Measurements from ENCODE around the gene ELP6. TPM values are rescaled to one million over a fixed set of nuclear protein-coding genes. Genes with fewer than 3 reads are reported as not detected.

Gene ELP6
- polyA plus RNA-seq, 1 of the 3 experiments (the other 2 are of a cell fraction) = 79.8 TPM

- 10% methylated on average over 29 of the region's 88 CpGs for WGBS (ENCODE audit: low lambda C conversion rate)
- peak within 1 kb of the TSS; percentile 74 to 98 for H3K4me3 ChIP-seq (ENCODE audit: low read depth in 2 of 2, low read length in 1 of 2)
- H3K9me2 ChIP-seq = no peaks in the 10 kb centered on the region
- DNase-seq = peak; percentile 98
- peak within 1 kb of the TSS; percentile 77 for H3K4me2 ChIP-seq
- no peaks in the 10 kb centered on the region for H3F3A ChIP-seq (replicated peaks; ENCODE audit: insufficient read depth)
- H2AFZ ChIP-seq (ENCODE audit: low read depth) = peak within 1 kb of the TSS; percentile 94
- peak within 1 kb of the TSS; percentile 73 for H3K9ac ChIP-seq
- peaks cover 47% of the 10 kb centered on the region for H3K79me2 ChIP-seq (ENCODE audit: insufficient read depth)
- peaks cover 0 to 5% of the 10 kb centered on the region in 2 experiments; a peak in 1 of 4 replicates for H3K4me1 ChIP-seq (ENCODE audit: control insufficient read depth in 1 of 2, insufficient read depth in 2 of 2, low read depth in 1 of 2, low read length in 1 of 2)
- H3K9me3 ChIP-seq = no peaks in the 10 kb centered on the region
- no peaks in the 10 kb centered on the region for H3K36me3 ChIP-seq (replicated peaks in 1 of 2; ENCODE audit: control insufficient read depth in 1 of 2, insufficient read depth in 2 of 2, low read length in 1 of 2)
- CTCF ChIA-PET = interaction anchor here (0.6 to 4.1 kb wide), 31 partner anchors 9 to 630 kb away, joined by 3 to 64 read pairs (median 4); no protein-coding TSS in a partner anchor
- no peaks in the 10 kb centered on the region for H3K27me3 ChIP-seq (ENCODE audit: insufficient read depth)
- POLR2A ChIA-PET = interaction anchor here (2.4 kb wide), 1 partner anchor 54 kb away, joined by 12 read pairs; no protein-coding TSS in a partner anchor
- peaks cover 20% of the 10 kb centered on the region for H4K20me1 ChIP-seq (ENCODE audit: insufficient read depth)
- H3K27ac ChIP-seq (ENCODE audit: low read depth in 2 of 2, low read length in 1 of 2) = peak within 1 kb of the TSS; percentile 60 to 66
- peak; percentile 61 for TF ChIP-seq SMC3 (IDR thresholded peaks at IDR 0.05; ENCODE audit: low read depth, low read length)
- no peak for TF ChIP-seq RFX5 (IDR thresholded peaks at IDR 0.05; ENCODE audit: low read length)
- no peak for TF ChIP-seq TCF12 (IDR thresholded peaks at IDR 0.05)
- TF ChIP-seq RAD21 (IDR thresholded peaks at IDR 0.05; ENCODE audit: low read length) = peak; percentile 57
- peak; percentile 96 for TF ChIP-seq CHD2 (IDR thresholded peaks at IDR 0.05; ENCODE audit: low read length, partially characterized antibody)
- TF ChIP-seq MEF2A (IDR thresholded peaks at IDR 0.05; ENCODE audit: borderline replicate concordance, low read depth) = no peak
- TF ChIP-seq SIN3A (IDR thresholded peaks at IDR 0.05; ENCODE audit: borderline replicate concordance, low read depth, low read length) = peak; percentile 53; the same call in 1 of the 2 replicates
- TF ChIP-seq POLR2AphosphoS5 (IDR thresholded peaks at IDR 0.05; ENCODE audit: low read depth, low read length) = peak; percentile 70
- no peak for TF ChIP-seq FOXM1 (IDR thresholded peaks at IDR 0.05; ENCODE audit: low read depth)
- peak; percentile 89 for TF ChIP-seq REST (IDR thresholded peaks at IDR 0.05; ENCODE audit: low read depth, low read length)
- TF ChIP-seq FOSL2 (IDR thresholded peaks at IDR 0.05; ENCODE audit: borderline replicate concordance, low read depth) = no peak
- peak; percentile 67 for TF ChIP-seq TAF1 (IDR thresholded peaks at IDR 0.05; ENCODE audit: borderline replicate concordance, low read depth, low read length)
- TF ChIP-seq, protein P1, sequence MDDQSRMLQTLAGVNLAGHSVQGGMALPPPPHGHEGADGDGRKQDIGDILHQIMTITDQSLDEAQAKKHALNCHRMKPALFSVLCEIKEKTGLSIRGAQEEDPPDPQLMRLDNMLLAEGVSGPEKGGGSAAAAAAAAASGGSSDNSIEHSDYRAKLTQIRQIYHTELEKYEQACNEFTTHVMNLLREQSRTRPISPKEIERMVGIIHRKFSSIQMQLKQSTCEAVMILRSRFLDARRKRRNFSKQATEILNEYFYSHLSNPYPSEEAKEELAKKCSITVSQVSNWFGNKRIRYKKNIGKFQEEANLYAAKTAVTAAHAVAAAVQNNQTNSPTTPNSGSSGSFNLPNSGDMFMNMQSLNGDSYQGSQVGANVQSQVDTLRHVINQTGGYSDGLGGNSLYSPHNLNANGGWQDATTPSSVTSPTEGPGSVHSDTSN (IDR thresholded peaks at IDR 0.05) = no peak
- TF ChIP-seq USF2 (IDR thresholded peaks at IDR 0.05; ENCODE audit: borderline replicate concordance, low read depth, low read length) = 0 out of 2 replicates have a peak, but pooled peaks have one; percentile 33
- no peak for TF ChIP-seq FOXJ3 (CRISPR knock-in tag; IDR thresholded peaks at IDR 0.05)
- no peak; a peak in 1 of 4 replicates for TF ChIP-seq EP300 (IDR thresholded peaks at IDR 0.05; ENCODE audit: borderline replicate concordance in 1 of 2, low read depth in 1 of 2, low read length in 1 of 2)
- no peak for TF ChIP-seq EZH2phosphoT487 (IDR thresholded peaks at IDR 0.05; ENCODE audit: borderline replicate concordance, low read depth)
- TF ChIP-seq TEAD4 (IDR thresholded peaks at IDR 0.05; ENCODE audit: borderline replicate concordance, insufficient read depth) = no peak
- no peak; the same call in 1 of the 2 replicates for TF ChIP-seq GABPA (IDR thresholded peaks at IDR 0.05; ENCODE audit: low read depth)
- TF ChIP-seq, protein P2, sequence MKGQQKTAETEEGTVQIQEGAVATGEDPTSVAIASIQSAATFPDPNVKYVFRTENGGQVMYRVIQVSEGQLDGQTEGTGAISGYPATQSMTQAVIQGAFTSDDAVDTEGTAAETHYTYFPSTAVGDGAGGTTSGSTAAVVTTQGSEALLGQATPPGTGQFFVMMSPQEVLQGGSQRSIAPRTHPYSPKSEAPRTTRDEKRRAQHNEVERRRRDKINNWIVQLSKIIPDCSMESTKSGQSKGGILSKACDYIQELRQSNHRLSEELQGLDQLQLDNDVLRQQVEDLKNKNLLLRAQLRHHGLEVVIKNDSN (IDR thresholded peaks at IDR 0.05; ENCODE audit: borderline replicate concordance, low read depth) = peak; percentile 76; the same call in 1 of the 2 replicates
- TF ChIP-seq, protein P3, sequence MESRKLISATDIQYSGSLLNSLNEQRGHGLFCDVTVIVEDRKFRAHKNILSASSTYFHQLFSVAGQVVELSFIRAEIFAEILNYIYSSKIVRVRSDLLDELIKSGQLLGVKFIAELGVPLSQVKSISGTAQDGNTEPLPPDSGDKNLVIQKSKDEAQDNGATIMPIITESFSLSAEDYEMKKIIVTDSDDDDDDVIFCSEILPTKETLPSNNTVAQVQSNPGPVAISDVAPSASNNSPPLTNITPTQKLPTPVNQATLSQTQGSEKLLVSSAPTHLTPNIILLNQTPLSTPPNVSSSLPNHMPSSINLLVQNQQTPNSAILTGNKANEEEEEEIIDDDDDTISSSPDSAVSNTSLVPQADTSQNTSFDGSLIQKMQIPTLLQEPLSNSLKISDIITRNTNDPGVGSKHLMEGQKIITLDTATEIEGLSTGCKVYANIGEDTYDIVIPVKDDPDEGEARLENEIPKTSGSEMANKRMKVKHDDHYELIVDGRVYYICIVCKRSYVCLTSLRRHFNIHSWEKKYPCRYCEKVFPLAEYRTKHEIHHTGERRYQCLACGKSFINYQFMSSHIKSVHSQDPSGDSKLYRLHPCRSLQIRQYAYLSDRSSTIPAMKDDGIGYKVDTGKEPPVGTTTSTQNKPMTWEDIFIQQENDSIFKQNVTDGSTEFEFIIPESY (IDR thresholded peaks at IDR 0.05; ENCODE audit: borderline replicate concordance, low read depth) = no peak
- no peak for TF ChIP-seq NFIC (IDR thresholded peaks at IDR 0.05; ENCODE audit: borderline replicate concordance)
- peak; percentile 91 for TF ChIP-seq MAX (IDR thresholded peaks at IDR 0.05; ENCODE audit: low read depth)
- peak; percentile 83 for TF ChIP-seq YY1 (IDR thresholded peaks at IDR 0.05; ENCODE audit: low read depth)
Observed at GRCh38 chr3:47475570-47476329, 37.8 kb downstream of the ELP6 start, which contains the start of gene SCAP. Gene SCAP (minus strand): TSS chr3:47475941. CDS start chr3:47442993, 32,948 bp downstream.
